Limb (tissue), 2 donors: Measurements from ENCODE around the gene CCDC150.

Experiments used
- DNase-seq, 2 donors: peaks; one replicate each; pipeline ENCODE4 v3.0.0-alpha.2; 2016; ENCODE audit errors: extremely low spot score in 2 of 2

The CCDC150 gene

DNA sequence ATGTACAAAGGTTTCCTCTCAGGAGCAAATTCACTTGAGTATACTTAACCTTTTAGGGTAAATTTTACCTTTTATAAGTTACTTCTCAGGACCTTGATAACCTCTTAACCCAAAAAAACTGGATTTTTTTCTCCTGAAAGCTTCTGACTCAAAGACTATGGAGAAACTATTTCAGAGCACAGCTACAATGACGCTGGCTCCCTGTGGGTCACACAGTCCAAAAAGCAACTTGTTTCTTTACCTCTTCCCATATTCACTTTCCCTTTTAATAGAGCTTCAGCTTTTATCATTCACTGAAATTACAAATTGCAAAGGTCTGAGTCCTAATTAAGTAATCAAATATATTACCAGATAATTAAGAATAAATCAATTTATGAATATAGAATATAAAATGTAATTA is 127.6 kb downstream of the CCDC150 start:
- DNase-seq: no peak
